ENCODE results near the gene INPP5K.

DNA sequence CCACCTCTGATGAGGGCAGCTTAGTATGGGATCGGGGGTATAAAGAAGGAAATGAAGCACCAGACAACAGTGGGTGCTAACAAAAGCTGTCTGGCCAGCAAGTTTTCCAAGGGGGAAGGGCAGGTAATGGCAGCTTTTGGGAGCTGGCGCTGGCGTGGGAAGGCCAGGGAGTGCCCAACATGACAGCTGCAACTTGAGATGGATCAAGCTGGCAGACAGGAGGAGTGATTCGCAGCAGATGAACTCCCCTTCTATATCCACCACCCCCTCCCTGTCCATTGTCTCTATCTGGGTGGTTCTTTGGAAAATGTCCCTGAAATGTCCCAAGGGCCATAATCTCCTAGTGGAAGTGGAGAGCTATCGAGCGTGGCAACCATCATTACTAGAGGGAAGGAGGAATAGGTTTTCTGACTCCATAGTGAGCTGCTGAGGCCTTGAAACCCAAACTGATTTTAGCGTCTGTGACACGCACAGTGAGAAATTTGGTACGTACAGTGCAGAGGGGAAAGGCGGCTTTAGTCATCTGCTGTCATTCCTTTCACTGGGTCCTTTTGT, 4.8 kb upstream of the INPP5K start:
- TF ChIP-seq GATA3 (IDR thresholded peaks at IDR 0.05; ENCODE audit: low read depth, low read length) (no peak), GATA2 (IDR thresholded peaks at IDR 0.05; ENCODE audit: low read depth, low read length) (no peak)

Data from SH-SY5Y (cell line).